ENCODE measurements around the gene SMARCA2.

The SMARCA2 gene

DNA sequence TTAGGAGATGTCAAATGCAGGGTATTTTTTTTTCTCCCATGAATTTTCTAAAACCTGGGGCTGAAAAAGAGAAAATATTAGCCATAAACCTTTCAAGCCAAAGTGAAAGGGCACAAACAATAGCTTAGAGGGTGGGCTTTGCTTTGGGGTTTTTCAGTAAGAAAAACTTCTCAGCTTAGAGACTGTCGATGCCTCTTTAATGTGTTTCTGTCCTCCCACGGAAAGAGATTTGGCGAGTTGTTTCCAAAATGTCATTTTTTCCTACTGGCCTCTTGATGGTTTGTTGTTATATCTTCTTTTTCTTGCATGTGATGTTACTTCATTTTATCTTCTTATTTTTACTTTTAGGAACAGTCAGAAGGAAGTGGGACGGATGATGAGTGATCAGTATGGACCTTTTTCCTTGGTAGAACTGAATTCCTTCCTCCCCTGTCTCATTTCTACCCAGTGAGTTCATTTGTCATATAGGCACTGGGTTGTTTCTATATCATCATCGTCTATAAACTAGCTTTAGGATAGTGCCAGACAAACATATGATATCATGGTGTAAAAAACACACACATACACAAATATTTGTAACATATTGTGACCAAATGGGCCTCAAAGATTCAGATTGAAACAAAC is 177.3 kb downstream of the SMARCA2 start:
- no peaks in the 10 kb centered on the region for H3K27me3 ChIP-seq (replicated peaks; ENCODE audit: control insufficient read depth, insufficient read depth, low read length)
- H3K36me3 ChIP-seq (ENCODE audit: control insufficient read depth, insufficient read depth, low read length): peaks cover 23% of the 10 kb centered on the region
- H3K4me3 ChIP-seq (replicated peaks; ENCODE audit: low read depth, low read length): no peak overlapping the region
- no peak for DNase-seq (ENCODE audit: extremely low read depth, insufficient read length)
- TF ChIP-seq, protein P1, sequence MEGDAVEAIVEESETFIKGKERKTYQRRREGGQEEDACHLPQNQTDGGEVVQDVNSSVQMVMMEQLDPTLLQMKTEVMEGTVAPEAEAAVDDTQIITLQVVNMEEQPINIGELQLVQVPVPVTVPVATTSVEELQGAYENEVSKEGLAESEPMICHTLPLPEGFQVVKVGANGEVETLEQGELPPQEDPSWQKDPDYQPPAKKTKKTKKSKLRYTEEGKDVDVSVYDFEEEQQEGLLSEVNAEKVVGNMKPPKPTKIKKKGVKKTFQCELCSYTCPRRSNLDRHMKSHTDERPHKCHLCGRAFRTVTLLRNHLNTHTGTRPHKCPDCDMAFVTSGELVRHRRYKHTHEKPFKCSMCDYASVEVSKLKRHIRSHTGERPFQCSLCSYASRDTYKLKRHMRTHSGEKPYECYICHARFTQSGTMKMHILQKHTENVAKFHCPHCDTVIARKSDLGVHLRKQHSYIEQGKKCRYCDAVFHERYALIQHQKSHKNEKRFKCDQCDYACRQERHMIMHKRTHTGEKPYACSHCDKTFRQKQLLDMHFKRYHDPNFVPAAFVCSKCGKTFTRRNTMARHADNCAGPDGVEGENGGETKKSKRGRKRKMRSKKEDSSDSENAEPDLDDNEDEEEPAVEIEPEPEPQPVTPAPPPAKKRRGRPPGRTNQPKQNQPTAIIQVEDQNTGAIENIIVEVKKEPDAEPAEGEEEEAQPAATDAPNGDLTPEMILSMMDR (IDR thresholded peaks at IDR 0.05; ENCODE audit: insufficient read depth, low read length, poor library complexity, severe bottlenecking): no peak

DNA sequence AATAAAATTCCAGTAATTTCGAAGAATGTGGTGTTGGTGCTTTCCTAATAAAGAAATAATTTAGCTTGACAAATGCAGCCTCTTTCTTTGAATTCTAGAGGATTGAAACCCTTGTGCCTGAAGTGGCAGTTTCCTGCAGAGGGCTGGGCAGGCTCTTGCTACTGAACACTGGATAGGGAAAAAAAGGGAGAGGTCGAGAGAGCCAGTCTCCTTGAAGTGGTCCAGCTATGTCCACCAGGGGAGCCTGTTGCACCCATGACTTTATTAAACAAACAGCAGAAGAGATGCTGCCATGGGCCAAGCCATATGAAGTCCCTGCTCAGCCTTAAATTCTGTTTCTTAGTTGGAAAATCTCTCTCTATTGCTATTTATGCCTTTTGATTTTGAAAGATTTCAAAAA is 178.4 kb downstream of the SMARCA2 start:
- H3K36me3 ChIP-seq (ENCODE audit: control insufficient read depth, insufficient read depth, low read length): peaks cover 22% of the 10 kb centered on the region
- no peak overlapping the region for H3K4me3 ChIP-seq (replicated peaks; ENCODE audit: low read depth, low read length)
- DNase-seq (ENCODE audit: extremely low read depth, insufficient read length): no peak
- TF ChIP-seq, protein P1 (IDR thresholded peaks at IDR 0.05; ENCODE audit: insufficient read depth, low read length, poor library complexity, severe bottlenecking): peak; percentile 6
- no peaks in the 10 kb centered on the region for H3K27me3 ChIP-seq (replicated peaks; ENCODE audit: control insufficient read depth, insufficient read depth, low read length)

DNA sequence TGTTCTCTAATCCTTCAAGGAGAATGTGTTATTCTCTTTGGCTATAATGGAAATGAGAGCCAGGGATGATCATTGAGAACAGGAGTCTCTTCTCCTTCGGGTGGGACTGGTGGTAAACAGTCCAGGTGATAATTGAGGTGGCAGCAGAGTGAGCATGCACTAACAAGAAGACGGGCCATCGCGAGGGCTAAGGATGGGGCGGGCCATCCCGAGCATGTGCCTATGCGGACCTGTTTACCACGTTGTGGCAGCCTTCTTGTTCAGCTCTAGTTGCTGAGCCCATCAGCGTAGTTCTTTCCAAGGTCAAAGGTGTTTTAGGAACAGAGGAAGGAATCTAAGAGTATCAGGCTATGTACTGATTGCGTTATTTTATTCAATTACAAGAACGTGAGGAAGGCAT is 180.1 kb downstream of the SMARCA2 start:
- TF ChIP-seq, protein P1 (IDR thresholded peaks at IDR 0.05; ENCODE audit: insufficient read depth, low read length, poor library complexity, severe bottlenecking): no peak
- H3K36me3 ChIP-seq (ENCODE audit: control insufficient read depth, insufficient read depth, low read length): peaks cover 14% of the 10 kb centered on the region
- H3K4me3 ChIP-seq (replicated peaks; ENCODE audit: low read depth, low read length): no peak overlapping the region
- H3K27me3 ChIP-seq (replicated peaks; ENCODE audit: control insufficient read depth, insufficient read depth, low read length): no peaks in the 10 kb centered on the region
- no peak for DNase-seq (ENCODE audit: extremely low read depth, insufficient read length)

GRCh38 chr9:2196757-2197156 is 181.6 kb downstream of the SMARCA2 start:
- TF ChIP-seq, protein P1 (IDR thresholded peaks at IDR 0.05; ENCODE audit: insufficient read depth, low read length, poor library complexity, severe bottlenecking): no peak
- Histone ChIP-seq H3K36me3 (ENCODE audit: control insufficient read depth, insufficient read depth, low read length) (peaks cover 9% of the 10 kb centered on the region), H3K27me3 (replicated peaks; ENCODE audit: control insufficient read depth, insufficient read depth, low read length) (no peaks in the 10 kb centered on the region), H3K4me3 (replicated peaks; ENCODE audit: low read depth, low read length) (no peak overlapping the region)
- no peak for DNase-seq (ENCODE audit: extremely low read depth, insufficient read length)

GRCh38 chr9:2198956-2199635 is 183.9 kb downstream of the SMARCA2 start:
- no peak for DNase-seq (ENCODE audit: extremely low read depth, insufficient read length)
- TF ChIP-seq, protein P1 (IDR thresholded peaks at IDR 0.05; ENCODE audit: insufficient read depth, low read length, poor library complexity, severe bottlenecking): no peak
- Histone ChIP-seq H3K27me3 (replicated peaks; ENCODE audit: control insufficient read depth, insufficient read depth, low read length) (no peaks in the 10 kb centered on the region), H3K4me3 (replicated peaks; ENCODE audit: low read depth, low read length) (no peak overlapping the region), H3K36me3 (ENCODE audit: control insufficient read depth, insufficient read depth, low read length) (peaks cover 4% of the 10 kb centered on the region)
